GM12878 (cell line): ENCODE data around the gene FAM171A1. TPM values are rescaled to one million over a fixed set of nuclear protein-coding genes. Genes with fewer than 3 reads are reported as not detected.

Source experiments
- ATAC-seq: fragments of 200-7000 bp; cut with Tn5 transposase; 3 replicates; pipeline ENCODE4 v1.9.1; 2020; ENCODE audit warnings: mild to moderate bottlenecking, moderate library complexity
- BruUV-seq: library from RNA; stranded (reverse); fragments of 400-500 nt; replicated peaks from 2 replicates; lab custom pipeline; 2021; lab: Mats Ljungman, UMichigan
- CTCF ChIA-PET: fragments of 300-600 bp; sonication (Branson Sonifier 250); formaldehyde crosslinking; extraction: SDS; loops from one replicate; lab custom pipeline; 2021; ENCODE audit warnings: inconsistent platforms; lab: Yijun Ruan, JAX
- POLR2A ChIA-PET: fragments of 350-600 bp; formaldehyde crosslinking; extraction: SDS; loops from one replicate; lab custom pipeline; 2021; ENCODE audit warnings: inconsistent platforms; lab: Charles Lee
- RAD21 ChIA-PET: fragments of 300-600 bp; sonication (Branson Sonifier 250); formaldehyde crosslinking; loops from one replicate; lab custom pipeline; 2023; ENCODE audit warnings: antibody characterized with exemption; ENCODE audit not compliant: unreplicated experiment; lab: Charles Lee
- SMC1A ChIA-PET: fragments of 300-600 bp; sonication (Branson Sonifier 250); formaldehyde crosslinking; loops from one replicate; lab custom pipeline; 2023; ENCODE audit not compliant: unreplicated experiment, uncharacterized antibody; lab: Charles Lee
- DNase-seq: peaks from one replicate; pipeline ENCODE4 v3.0.0-alpha.2; 2011; ENCODE audit warnings: low read depth, low spot score
- FAIRE-seq: peaks from 3 replicates; lab custom pipeline; 2011; peaks lifted over from hg19 to GRCh38; lab: Jason Lieb, UNC
- H2AFZ ChIP-seq: 2 replicates; pipeline ENCODE4 v1.6.0; 2011; ENCODE audit warnings: low read depth, low read length, control low read depth; ENCODE audit not compliant: control insufficient read depth
- H3K27ac ChIP-seq: 2 replicates; pipeline ENCODE4 v1.5.1; 2011; ENCODE audit warnings: control low read depth; ENCODE audit not compliant: control insufficient read depth, insufficient read depth
- H3K27me3 ChIP-seq, 2 experiments: replicated peaks in 1 of 2; 2 replicates each; pipeline versions ENCODE4 v1.6.0 to v1.6.1; 2011; ENCODE audit warnings: low read length in 1 of 2; ENCODE audit not compliant: control insufficient read depth in 2 of 2, insufficient read depth in 2 of 2
- H3K36me3 ChIP-seq, 2 experiments: 2 replicates each; pipeline ENCODE4 v1.5.1; 2011; ENCODE audit warnings: low read length in 1 of 2; ENCODE audit not compliant: control insufficient read depth in 2 of 2, insufficient read depth in 2 of 2
- H3K4me1 ChIP-seq: 2 replicates; pipeline ENCODE4 v1.6.1; 2011; ENCODE audit warnings: mild to moderate bottlenecking, low read length, moderate library complexity, mixed read lengths; ENCODE audit not compliant: control insufficient read depth, insufficient read depth
- H3K4me2 ChIP-seq: 2 replicates; pipeline ENCODE4 v1.6.0; 2011; ENCODE audit warnings: control low read depth; ENCODE audit not compliant: control insufficient read depth, insufficient read depth
- H3K4me3 ChIP-seq: fragments of 200-600 bp; sonication (generic); 2 replicates; pipeline ENCODE4 v1.5.1; 2016
- H3K79me2 ChIP-seq: 2 replicates; pipeline ENCODE4 v1.6.0; 2011; ENCODE audit warnings: low read length; ENCODE audit not compliant: control insufficient read depth, insufficient read depth
- H3K9ac ChIP-seq: 2 replicates; pipeline ENCODE4 v1.8.0; 2011; ENCODE audit warnings: low read length, control low read depth, mixed read lengths; ENCODE audit not compliant: control insufficient read depth, insufficient read depth
- H3K9me3 ChIP-seq: replicated peaks from 3 replicates; pipeline ENCODE4 v1.5.1; 2011; ENCODE audit warnings: mild to moderate bottlenecking, low read length; ENCODE audit not compliant: control insufficient read depth, insufficient read depth
- H4K20me1 ChIP-seq: 2 replicates; pipeline ENCODE4 v1.6.0; 2011; ENCODE audit not compliant: control insufficient read depth, insufficient read depth
- ASH2L ChIP-seq: fragments of 300-600, 200-600 bp; sonication (generic); IDR thresholded peaks from 2 replicates; pipeline ENCODE4 v1.6.1; 2017; ENCODE audit warnings: low read depth, mild to moderate bottlenecking, borderline replicate concordance
- BMI1 ChIP-seq: fragments of 450-650 bp; IDR thresholded peaks from 2 replicates; pipeline ENCODE4 v1.6.1; 2016; ENCODE audit warnings: mild to moderate bottlenecking, moderate library complexity, borderline replicate concordance
- DPF2 ChIP-seq: fragments of 450-650 bp; IDR thresholded peaks from 2 replicates; pipeline ENCODE4 v1.6.1; 2017; ENCODE audit warnings: mild to moderate bottlenecking
- FOXM1 ChIP-seq: IDR thresholded peaks from 2 replicates; pipeline ENCODE4 v1.6.1; 2012; ENCODE audit warnings: low read depth, mild to moderate bottlenecking, inconsistent platforms, low read length, moderate library complexity
- IKZF1 ChIP-seq: fragments of 450-650 bp; conservative IDR thresholded peaks from 2 replicates; pipeline ENCODE4 v1.6.1; 2017; ENCODE audit warnings: antibody characterized with exemption, mild to moderate bottlenecking
- MAX ChIP-seq: IDR thresholded peaks from 2 replicates; pipeline ENCODE4 v1.6.1; 2012; ENCODE audit warnings: low read depth, low read length, improper control_type of control experiment
- MEF2A ChIP-seq: IDR thresholded peaks from 2 replicates; pipeline ENCODE4 v1.6.1; 2011; ENCODE audit warnings: low read depth, mild to moderate bottlenecking, low read length, moderate library complexity; ENCODE audit not compliant: insufficient read depth
- NFYA ChIP-seq: IDR thresholded peaks from 2 replicates; pipeline ENCODE4 v1.6.1; 2011; ENCODE audit warnings: low read depth, mild to moderate bottlenecking, low read length, improper control_type of control experiment, borderline replicate concordance
- NR2C2 ChIP-seq: IDR thresholded peaks from 2 replicates; pipeline ENCODE4 v1.6.1; 2011; ENCODE audit warnings: borderline replicate concordance, low read depth; ENCODE audit not compliant: control insufficient read depth, insufficient read length
- POLR2AphosphoS5 ChIP-seq: IDR thresholded peaks from 2 replicates; pipeline ENCODE4 v1.6.1; 2011; ENCODE audit warnings: mild to moderate bottlenecking, low read length, inconsistent platforms
- RAD21 ChIP-seq: IDR thresholded peaks from 2 replicates; pipeline ENCODE4 v1.6.1; 2011; ENCODE audit warnings: mild to moderate bottlenecking, low read depth, low read length, moderate library complexity; ENCODE audit not compliant: insufficient read depth
- RCOR1 ChIP-seq: conservative IDR thresholded peaks from 2 replicates; pipeline ENCODE4 v1.6.1; 2012; ENCODE audit warnings: low read depth, low read length, improper control_type of control experiment
- SUZ12 ChIP-seq: fragments of 200-600 bp; sonication (generic); IDR thresholded peaks from one replicate; pipeline ENCODE4 v1.6.1; 2018; ENCODE audit warnings: antibody characterized with exemption, mild to moderate bottlenecking; ENCODE audit not compliant: unreplicated experiment
- ZBTB11 ChIP-seq: fragments of 450-650 bp; formaldehyde crosslinking; IDR thresholded peaks from 2 replicates; pipeline ENCODE4 v1.5.0; 2022; ENCODE audit warnings: mild to moderate bottlenecking, missing genetic modification characterization
- ZBTB40 ChIP-seq: fragments of 450-650 bp; IDR thresholded peaks from 2 replicates; pipeline ENCODE4 v1.6.1; 2016; ENCODE audit warnings: mild to moderate bottlenecking, moderate library complexity, borderline replicate concordance
- ZNF622 ChIP-seq: fragments of 450-650 bp; IDR thresholded peaks from 2 replicates; pipeline ENCODE4 v1.6.1; 2017; ENCODE audit warnings: mild to moderate bottlenecking, inconsistent platforms
- WGBS: methylation state at CpG from one replicate; pipeline ENCODE4 v1.1.6; 2016; ENCODE audit warnings: low lambda C conversion rate; ENCODE audit not compliant: insufficient replicate concordance, insufficient coverage; ENCODE audit errors: missing lambda C conversion rate; 5-methylcytosine and 5-hydroxymethylcytosine counted together
- in situ Hi-C: fragments of 300-500 bp; cut with MboI; formaldehyde crosslinking; loops from 9 replicates; pipeline ENCODE4 v1.14.3; 2018; ENCODE audit warnings: mixed read lengths
- intact Hi-C: fragments of 100-400 bp; cut with micrococcal nuclease; formaldehyde crosslinking; loops from one replicate; pipeline ENCODE4 v1.14.2; 2022; ENCODE audit not compliant: unreplicated experiment
- polyA plus RNA-seq, 11 experiments: library from polyadenylated mRNA; depleted of rRNA in 4 of 11; unstranded in 6 of 11; stranded (reverse) in 5 of 11; fragments of >200 nt; fragmentation: Nextera tagmentation in 4 of 11; fragmentation: Illumina TruSeq in 1 of 11; extraction: Ambion mirVana in 4 of 11; extraction: Trizol in 1 of 11; gene quantifications; 1 replicate in 1 of 11; 2 replicates in 10 of 11; pipeline versions ENCODE4 v1.2.1 to v1.2.3, GENCODE V29; 2011 to 2016; ENCODE audit warnings: inconsistent platforms in 2 of 11, missing spikeins in 2 of 11, low read depth in 1 of 11
- total RNA-seq, 4 experiments: library from RNA; depleted of rRNA in 3 of 4; stranded (reverse); fragments of >200 nt in 3 of 4; fragmentation: Illumina TruSeq in 1 of 4; extraction: Trizol in 1 of 4; gene quantifications; 2 replicates each; pipeline versions ENCODE4 v1.2.1 to v1.2.3, GENCODE V29; 2013 to 2021

The FAM171A1 gene
- total and polyA plus RNA-seq, 10 of the 15 experiments (the other 5 are each of a cell fraction or from before 2014, with no cell fraction given): 0.05 to 0.28 (median 0.10) TPM; not detected in 1

- TF ChIP-seq NFYA: no peak
- no peak for TF ChIP-seq BMI1
- TF ChIP-seq RCOR1: no peak
- no peak for TF ChIP-seq MEF2A
- TF ChIP-seq POLR2AphosphoS5: no peak
- TF ChIP-seq ASH2L: no peak
- no peak for TF ChIP-seq NR2C2
- TF ChIP-seq DPF2: no peak
- TF ChIP-seq ZBTB40: no peak
- TF ChIP-seq MAX: no peak
- no peak for TF ChIP-seq RAD21
- no peak for TF ChIP-seq SUZ12
- no peak for TF ChIP-seq FOXM1
- no peak for TF ChIP-seq IKZF1
- no peak for TF ChIP-seq ZNF622
- no peak for TF ChIP-seq ZBTB11 (CRISPR knock-in tag)
- H3K27me3 ChIP-seq: no peaks in the 10 kb centered on the region; a peak in 3 of 4 replicates
- intact Hi-C loops: no loop called here
- SMC1A ChIA-PET: no interaction called here
- RAD21 ChIA-PET: no interaction called here
- BruUV-seq: no TSS peak
- FAIRE-seq (no peak), DNase-seq (no peak), ATAC-seq (no peak)
- H3K9ac ChIP-seq: no peak overlapping the region
- no peaks in the 10 kb centered on the region for H3K4me1 ChIP-seq
- H3K4me2 ChIP-seq: no peak overlapping the region
- no peak overlapping the region for H3K4me3 ChIP-seq
- no peaks in the 10 kb centered on the region for H3K79me2 ChIP-seq
- H3K9me3 ChIP-seq: no peaks in the 10 kb centered on the region
- CTCF ChIA-PET: no interaction called here
- in situ Hi-C loops: no loop called here
- H3K36me3 ChIP-seq: no peaks in the 10 kb centered on the region
- no peak overlapping the region for H3K27ac ChIP-seq
- H2AFZ ChIP-seq: no peak overlapping the region
- POLR2A ChIA-PET: no interaction called here
- no peaks in the 10 kb centered on the region for H4K20me1 ChIP-seq
- WGBS: 46% methylated on average over 5 of the region's 5 CpGs
These were observed 75.4 kb downstream of the FAM171A1 start for GRCh38 chr10:15295537-15296325.
